OCI-LY1 (cell line): Measurements from ENCODE around the gene PTCH1.
A peak's percentile ranks its signal among the peaks of the same experiment; 100 is the strongest.

Experiments used
- H2AFZ ChIP-seq: fragments of 200-600 bp; sonication (generic), shearing (Covaris generic); 2 replicates; pipeline ENCODE4 v1.6.0; 2014; ENCODE audit warnings: antibody characterized with exemption, mild to moderate bottlenecking, low read length
- H3F3A ChIP-seq: fragments of 200-600 bp; sonication (generic), shearing (Covaris generic); 2 replicates; pipeline ENCODE4 v1.6.0; 2014; ENCODE audit warnings: mild to moderate bottlenecking, antibody characterized with exemption, low read length, moderate library complexity; ENCODE audit not compliant: insufficient read depth
- H3K27ac ChIP-seq: fragments of 200-600 bp; sonication (generic); 2 replicates; pipeline ENCODE4 v1.5.1; 2014; ENCODE audit warnings: low read length, mixed run types, mild to moderate bottlenecking, low read depth; ENCODE audit not compliant: poor library complexity, severe bottlenecking
- H3K27me3 ChIP-seq: fragments of 200-600 bp; sonication (generic); 2 replicates; pipeline ENCODE4 v1.6.0; 2014; ENCODE audit warnings: antibody characterized with exemption, mild to moderate bottlenecking, low read length, moderate library complexity; ENCODE audit not compliant: insufficient read depth
- H3K36me3 ChIP-seq: fragments of 200-600 bp; sonication (generic); 2 replicates; pipeline ENCODE4 v1.6.1; 2014; ENCODE audit warnings: mild to moderate bottlenecking, antibody characterized with exemption, low read length, moderate library complexity, mixed read lengths; ENCODE audit not compliant: insufficient read depth
- H3K4me1 ChIP-seq: fragments of 200-600 bp; sonication (generic); 2 replicates; pipeline ENCODE4 v1.5.1; 2014; ENCODE audit warnings: mild to moderate bottlenecking, low read length, moderate library complexity; ENCODE audit not compliant: insufficient read depth, severe bottlenecking
- H3K4me2 ChIP-seq: fragments of 200-600 bp; sonication (generic), shearing (Covaris generic); 2 replicates; pipeline ENCODE4 v1.6.1; 2014; ENCODE audit warnings: low read length
- H3K4me3 ChIP-seq: fragments of 200-600 bp; sonication (generic); 2 replicates; pipeline ENCODE4 v1.5.1; 2014; ENCODE audit warnings: low read length, low read depth, mild to moderate bottlenecking, mixed read lengths; ENCODE audit not compliant: poor library complexity, severe bottlenecking
- H3K79me2 ChIP-seq: fragments of 200-600 bp; shearing (Covaris generic); 2 replicates; pipeline ENCODE4 v1.6.1; 2016; ENCODE audit warnings: mixed run types, low read length, mixed read lengths; ENCODE audit not compliant: insufficient read depth
- H3K9ac ChIP-seq: fragments of 200-600 bp; sonication (generic), shearing (Covaris generic); 2 replicates; pipeline ENCODE4 v1.6.1; 2014; ENCODE audit warnings: mild to moderate bottlenecking, low read length, mixed read lengths
- H3K9me2 ChIP-seq: fragments of 200-600 bp; sonication (generic), shearing (Covaris generic); 2 replicates; pipeline ENCODE4 v1.6.1; 2014; ENCODE audit warnings: low read depth, mild to moderate bottlenecking, low read length, mixed read lengths
- H3K9me3 ChIP-seq: fragments of 200-600 bp; shearing (Covaris generic); 2 replicates; pipeline ENCODE4 v1.6.1; 2014; ENCODE audit warnings: low read length, mixed read lengths
- H4K20me1 ChIP-seq: fragments of 200-600 bp; sonication (generic), shearing (Covaris generic); 2 replicates; pipeline ENCODE4 v1.6.0; 2016; ENCODE audit warnings: mild to moderate bottlenecking, low read length; ENCODE audit not compliant: insufficient read depth
- EZH2 ChIP-seq: fragments of 200-600 bp; sonication (generic), shearing (Covaris generic); IDR thresholded peaks from 2 replicates; pipeline ENCODE4 v1.8.0; 2017; ENCODE audit warnings: borderline replicate concordance, mixed run types, mild to moderate bottlenecking, antibody characterized with exemption, low read length, moderate library complexity, mixed read lengths
- TF ChIP-seq, protein P1 (sequence below): fragments of 200-600 bp; sonication (generic), shearing (Covaris generic); IDR thresholded peaks from 2 replicates; pipeline ENCODE4 v1.5.1; 2017; ENCODE audit warnings: mild to moderate bottlenecking, antibody characterized with exemption, low read length, moderate library complexity, mixed read lengths

Gene PTCH1

GRCh38 chr9:95516734-95517558 is at the start of gene PTCH1:
TSS of gene PTCH1 (minus strand) at chr9:95516971.
- peak within 1 kb of the TSS; percentile 65 for H3K4me3 ChIP-seq
- peaks cover 6% of the 10 kb centered on the region; the same call in 1 of the 2 replicates for H3K27me3 ChIP-seq
- H3K79me2 ChIP-seq = no peaks in the 10 kb centered on the region
- no peak within 1 kb of the TSS for H2AFZ ChIP-seq
- H3K9me2 ChIP-seq = no peaks in the 10 kb centered on the region
- peak within 1 kb of the TSS; percentile 95 for H3K4me2 ChIP-seq
- no peaks in the 10 kb centered on the region for H4K20me1 ChIP-seq
- peak within 1 kb of the TSS; percentile 57 for H3K9ac ChIP-seq
- peaks cover 24% of the 10 kb centered on the region for H3K4me1 ChIP-seq
- TF ChIP-seq, protein P1, sequence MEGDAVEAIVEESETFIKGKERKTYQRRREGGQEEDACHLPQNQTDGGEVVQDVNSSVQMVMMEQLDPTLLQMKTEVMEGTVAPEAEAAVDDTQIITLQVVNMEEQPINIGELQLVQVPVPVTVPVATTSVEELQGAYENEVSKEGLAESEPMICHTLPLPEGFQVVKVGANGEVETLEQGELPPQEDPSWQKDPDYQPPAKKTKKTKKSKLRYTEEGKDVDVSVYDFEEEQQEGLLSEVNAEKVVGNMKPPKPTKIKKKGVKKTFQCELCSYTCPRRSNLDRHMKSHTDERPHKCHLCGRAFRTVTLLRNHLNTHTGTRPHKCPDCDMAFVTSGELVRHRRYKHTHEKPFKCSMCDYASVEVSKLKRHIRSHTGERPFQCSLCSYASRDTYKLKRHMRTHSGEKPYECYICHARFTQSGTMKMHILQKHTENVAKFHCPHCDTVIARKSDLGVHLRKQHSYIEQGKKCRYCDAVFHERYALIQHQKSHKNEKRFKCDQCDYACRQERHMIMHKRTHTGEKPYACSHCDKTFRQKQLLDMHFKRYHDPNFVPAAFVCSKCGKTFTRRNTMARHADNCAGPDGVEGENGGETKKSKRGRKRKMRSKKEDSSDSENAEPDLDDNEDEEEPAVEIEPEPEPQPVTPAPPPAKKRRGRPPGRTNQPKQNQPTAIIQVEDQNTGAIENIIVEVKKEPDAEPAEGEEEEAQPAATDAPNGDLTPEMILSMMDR = no peak
- TF ChIP-seq EZH2 = no peak
- H3K27ac ChIP-seq = no peak within 1 kb of the TSS
- peaks cover 5% of the 10 kb centered on the region; the same call in 1 of the 2 replicates for H3K36me3 ChIP-seq
- H3F3A ChIP-seq = no peaks in the 10 kb centered on the region
- H3K9me3 ChIP-seq = no peaks in the 10 kb centered on the region; the same call in 1 of the 2 replicates

DNA sequence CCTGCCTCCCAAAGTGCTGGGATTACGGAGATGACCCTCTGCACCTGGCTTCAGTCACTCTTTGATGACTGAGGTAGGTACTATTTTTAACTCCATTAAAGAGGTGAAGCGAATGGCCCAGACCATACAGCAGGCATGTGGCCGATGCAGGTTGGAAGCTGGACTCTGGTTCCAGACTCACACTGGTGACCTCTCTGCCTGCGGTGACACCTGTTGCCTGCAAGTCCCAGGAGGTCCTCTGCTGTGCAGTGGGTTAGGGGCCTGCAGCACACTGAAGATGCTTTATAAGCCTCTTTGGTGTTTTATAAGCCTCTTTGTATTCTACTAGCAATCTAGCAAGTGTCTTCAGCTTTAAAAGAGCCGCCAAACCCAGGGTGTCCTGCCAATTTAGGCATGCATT is 49.2 kb upstream of the PTCH1 start:
- H3K9me3 ChIP-seq = no peaks in the 10 kb centered on the region
- no peak overlapping the region for H3K27ac ChIP-seq
- no peak overlapping the region for H3K9ac ChIP-seq
- H3K4me2 ChIP-seq = no peak overlapping the region
- no peaks in the 10 kb centered on the region for H3K36me3 ChIP-seq
- no peak for TF ChIP-seq EZH2
- TF ChIP-seq, protein P1 = no peak
- no peak overlapping the region for H2AFZ ChIP-seq
- H3K4me1 ChIP-seq = peaks cover 8% of the 10 kb centered on the region
- H3F3A ChIP-seq = no peaks in the 10 kb centered on the region
- no peaks in the 10 kb centered on the region; the same call in 1 of the 2 replicates for H3K27me3 ChIP-seq
- H3K79me2 ChIP-seq = no peaks in the 10 kb centered on the region
- no peaks in the 10 kb centered on the region for H4K20me1 ChIP-seq
- H3K9me2 ChIP-seq = no peaks in the 10 kb centered on the region
- H3K4me3 ChIP-seq = no peak overlapping the region

GRCh38 chr9:95561913-95562312 is 45.1 kb upstream of the PTCH1 start:
- no peak overlapping the region for H2AFZ ChIP-seq
- H3K79me2 ChIP-seq = no peaks in the 10 kb centered on the region
- H3K4me2 ChIP-seq = peak overlapping the region; percentile 42; the same call in 1 of the 2 replicates
- H3K9ac ChIP-seq = no peak overlapping the region
- H3F3A ChIP-seq = no peaks in the 10 kb centered on the region
- no peaks in the 10 kb centered on the region for H3K9me3 ChIP-seq
- peak overlapping the region; percentile 15 for H3K4me3 ChIP-seq
- no peaks in the 10 kb centered on the region for H4K20me1 ChIP-seq
- TF ChIP-seq, protein P1 = no peak
- no peak for TF ChIP-seq EZH2
- peaks cover 8% of the 10 kb centered on the region for H3K4me1 ChIP-seq
- H3K27ac ChIP-seq = no peak overlapping the region
- H3K36me3 ChIP-seq = no peaks in the 10 kb centered on the region
- H3K9me2 ChIP-seq = no peaks in the 10 kb centered on the region
- no peaks in the 10 kb centered on the region; the same call in 1 of the 2 replicates for H3K27me3 ChIP-seq
